ENCODE measurements around the gene STAG3. TPM values are rescaled to one million over a fixed set of nuclear protein-coding genes. Genes with fewer than 3 reads are reported as not detected.
"Not testable (repeated sequence)": the region's sequence is repeated elsewhere in the genome, so short reads cannot be mapped to it uniquely, and the experiment has no call there.

The STAG3 gene
- total RNA-seq, 1 donor from 2014 or later = not detected

- no peak for DNase-seq (ENCODE audit: low read depth)
These were observed 3.8 kb upstream of the STAG3 start for GRCh38 chr7:100173806-100174495.

- DNase-seq (ENCODE audit: low read depth) = no peak
These were observed 3.1 kb upstream of the STAG3 start for GRCh38 chr7:100174582-100174981.

- no peak for DNase-seq (ENCODE audit: low read depth)
These were observed 2.3 kb upstream of the STAG3 start for GRCh38 chr7:100175296-100175935.

- DNase-seq (ENCODE audit: low read depth) = peak; percentile 63
These were observed 1.3 kb upstream of the STAG3 start for GRCh38 chr7:100176096-100177044.

GRCh38 chr7:100180084-100180483, 2.4 kb downstream of the STAG3 start:
- DNase-seq (ENCODE audit: low read depth) = not testable (repeated sequence)

GRCh38 chr7:100182616-100183015, 4.9 kb downstream of the STAG3 start:
- not testable (repeated sequence) for DNase-seq (ENCODE audit: low read depth)

GRCh38 chr7:100183090-100183489, 5.4 kb downstream of the STAG3 start:
- not testable (repeated sequence) for DNase-seq (ENCODE audit: low read depth)

- DNase-seq (ENCODE audit: low read depth) = no peak
These were observed 8.0 kb downstream of the STAG3 start for GRCh38 chr7:100185726-100186125.

- no peak for DNase-seq (ENCODE audit: low read depth)
These were observed 11.3 kb downstream of the STAG3 start for GRCh38 chr7:100189061-100189460.

GRCh38 chr7:100190048-100190711, 12.5 kb downstream of the STAG3 start:
- peak; percentile 51 for DNase-seq (ENCODE audit: low read depth)

- DNase-seq (ENCODE audit: low read depth) = no peak
These were observed 14.1 kb downstream of the STAG3 start for GRCh38 chr7:100191775-100192174.

GRCh38 chr7:100192281-100192862, 14.7 kb downstream of the STAG3 start:
- not testable (repeated sequence) for DNase-seq (ENCODE audit: low read depth)

GRCh38 chr7:100192969-100193368, 15.3 kb downstream of the STAG3 start:
- DNase-seq (ENCODE audit: low read depth) = no peak

- DNase-seq (ENCODE audit: low read depth) = no peak
These were observed 17.5 kb downstream of the STAG3 start for GRCh38 chr7:100195222-100195621.

- DNase-seq (ENCODE audit: low read depth) = not testable (repeated sequence)
These were observed 18.2 kb downstream of the STAG3 start for GRCh38 chr7:100195901-100196322.

GRCh38 chr7:100198266-100198665, 20.5 kb downstream of the STAG3 start:
- DNase-seq (ENCODE audit: low read depth) = no peak

- no peak for DNase-seq (ENCODE audit: low read depth)
These were observed 23.0 kb downstream of the STAG3 start for GRCh38 chr7:100200693-100201092.

GRCh38 chr7:100204454-100204853, 26.7 kb downstream of the STAG3 start:
- no peak for DNase-seq (ENCODE audit: low read depth)

GRCh38 chr7:100208911-100209408, 31.2 kb downstream of the STAG3 start:
- DNase-seq (ENCODE audit: low read depth) = no peak

- no peak for DNase-seq (ENCODE audit: low read depth)
These were observed 31.8 kb downstream of the STAG3 start for GRCh38 chr7:100209493-100209892.

- no peak for DNase-seq (ENCODE audit: low read depth)
These were observed 33.1 kb downstream of the STAG3 start for GRCh38 chr7:100210805-100211204.
